ENCODE measurements around the gene ZNF100.
"Not testable (repeated sequence)": the region's sequence is repeated elsewhere in the genome, so short reads cannot be mapped to it uniquely, and the experiment has no call there.

The ZNF100 gene

GRCh38 chr19:21767065-21767800, at the start of gene ZNF100:
Gene ZNF100, minus strand, starts transcription at chr19:21767579. Its CDS starts 150 bp downstream, at chr19:21767429.
- peak; percentile 47 to 75 for DNase-seq

DNA sequence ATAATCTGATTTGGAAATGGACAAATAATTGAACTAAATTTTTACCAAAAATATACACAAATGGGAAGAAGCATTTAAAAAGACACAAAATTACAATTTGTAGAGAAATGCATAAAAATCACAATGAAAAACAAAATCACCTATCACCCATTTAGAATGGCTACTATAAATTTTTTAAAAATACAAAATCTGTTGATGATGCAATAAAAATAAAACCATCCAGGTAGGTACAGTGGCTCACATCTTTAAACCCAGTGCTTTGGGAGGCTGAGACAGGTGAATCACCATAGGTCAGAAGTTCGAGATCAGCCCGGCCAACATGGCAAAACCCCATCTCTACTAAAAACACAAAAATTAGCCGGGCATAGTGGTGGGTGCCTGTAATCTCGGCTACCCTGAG, 45.1 kb upstream of the ZNF100 start:
- DNase-seq: no peak

DNA sequence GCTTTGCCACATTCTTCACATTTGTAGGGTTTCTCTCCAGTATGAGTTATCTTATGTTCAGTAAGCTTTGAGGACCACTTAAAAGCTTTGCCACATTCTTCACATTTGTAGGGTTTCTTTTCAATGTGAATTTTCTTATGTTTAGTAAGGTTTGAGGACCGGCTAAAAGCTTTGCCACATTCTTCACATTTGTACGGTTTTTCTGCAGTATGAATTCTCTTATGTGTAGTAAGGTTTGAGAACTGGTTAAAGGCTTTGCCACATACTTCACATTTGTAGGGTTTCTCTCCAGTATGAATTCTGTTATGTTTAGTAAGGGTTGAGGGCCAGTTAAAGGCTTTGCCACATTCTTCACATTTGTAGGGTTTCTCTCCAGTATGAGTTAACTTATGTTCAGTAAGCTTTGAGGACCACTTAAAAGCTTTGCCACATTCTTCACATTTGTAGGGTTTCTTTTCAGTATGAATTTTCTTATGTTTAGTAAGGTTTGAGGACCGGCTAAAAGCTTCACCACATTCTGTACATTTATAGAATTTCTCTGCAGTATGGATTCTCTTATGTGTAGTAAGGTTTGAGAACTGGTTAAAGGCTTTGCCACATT, 41.1 kb upstream of the ZNF100 start:
- not testable (repeated sequence) for DNase-seq

GRCh38 chr19:21789466-21790085, 22.2 kb upstream of the ZNF100 start:
- no peak for DNase-seq

DNA sequence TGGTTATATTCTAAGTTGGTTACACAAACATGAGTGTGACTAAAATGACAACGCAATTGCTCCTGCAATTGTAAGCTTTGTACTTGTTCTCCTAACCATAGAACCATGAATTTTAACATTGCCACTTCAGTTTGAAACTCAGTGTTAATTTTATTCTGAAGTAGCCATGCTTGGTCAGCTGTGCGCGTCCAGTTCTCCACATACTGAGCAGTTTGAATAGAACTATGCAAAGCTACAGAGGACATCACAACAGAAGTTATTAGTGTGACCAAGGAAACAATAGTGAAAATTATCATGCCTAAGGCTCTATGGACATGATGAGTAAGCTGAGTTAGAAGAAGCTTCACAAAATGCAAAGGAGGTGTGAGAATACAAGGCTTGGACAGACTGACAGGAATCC, 19.6 kb upstream of the ZNF100 start:
- no peak for DNase-seq

DNA sequence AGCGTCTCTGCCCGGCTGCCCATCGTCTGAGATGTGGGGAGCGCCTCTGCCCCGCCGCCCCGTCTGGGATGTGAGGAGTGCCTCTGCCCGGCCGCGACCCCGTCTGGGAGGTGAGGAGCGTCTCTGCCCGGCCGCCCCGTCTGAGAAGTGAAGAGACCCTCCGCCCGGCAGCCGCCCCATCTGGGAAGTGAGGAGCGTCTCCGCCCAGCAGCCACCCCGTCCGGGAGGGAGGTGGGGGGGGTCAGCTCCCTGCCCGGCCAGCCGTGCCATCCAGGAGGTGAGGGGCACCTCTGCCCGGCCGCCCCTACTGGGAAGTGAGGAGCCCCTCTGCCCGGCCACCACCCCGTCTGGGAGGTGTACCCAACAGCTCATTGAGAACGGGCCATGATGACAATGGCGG, 8.4 kb upstream of the ZNF100 start:
- not testable (repeated sequence) for DNase-seq

- not testable (repeated sequence) for DNase-seq
These were observed 694 bp downstream of the ZNF100 start for GRCh38 chr19:21766705-21767064.

DNA sequence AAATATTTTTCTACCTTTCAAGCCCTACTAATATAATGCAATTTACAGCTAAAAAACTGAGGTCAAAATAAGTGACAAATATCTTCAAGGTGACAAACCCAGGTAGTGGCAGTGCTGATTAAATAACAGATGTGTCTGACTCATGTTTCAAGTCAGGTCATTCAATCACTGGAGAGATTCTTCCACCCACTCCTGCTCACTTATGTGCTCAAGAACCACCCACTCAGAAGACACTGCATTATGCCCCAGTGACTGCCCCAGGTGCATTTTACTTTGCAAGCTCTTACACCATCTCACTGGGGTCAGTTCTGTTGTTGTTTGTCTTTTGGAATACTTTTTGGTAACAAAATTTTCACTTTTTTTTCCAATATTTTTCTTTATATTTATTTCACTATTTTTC, 2.2 kb downstream of the ZNF100 start:
- no peak for DNase-seq

DNA sequence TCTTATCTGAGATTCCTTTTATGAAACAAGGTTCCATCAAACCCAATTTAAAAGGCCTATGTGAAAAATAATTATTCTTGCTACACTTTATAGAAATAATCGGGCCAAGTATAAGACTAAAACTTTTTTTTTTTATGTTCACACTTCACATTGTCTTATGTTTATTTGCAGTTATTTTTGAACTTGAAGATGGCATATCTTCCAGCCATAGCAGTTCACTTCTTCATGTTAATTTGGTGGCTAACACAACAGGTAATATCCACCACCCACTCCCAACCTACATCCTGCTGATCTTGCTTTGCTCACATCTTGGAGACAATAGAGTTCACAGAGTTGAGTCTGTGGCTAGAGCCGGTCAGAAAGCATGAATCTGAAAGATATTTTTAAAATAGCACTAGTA, 5.8 kb downstream of the ZNF100 start:
- DNase-seq: not testable (repeated sequence)

- DNase-seq: no peak
These were observed 9.1 kb downstream of the ZNF100 start for GRCh38 chr19:21758296-21758695.

DNA sequence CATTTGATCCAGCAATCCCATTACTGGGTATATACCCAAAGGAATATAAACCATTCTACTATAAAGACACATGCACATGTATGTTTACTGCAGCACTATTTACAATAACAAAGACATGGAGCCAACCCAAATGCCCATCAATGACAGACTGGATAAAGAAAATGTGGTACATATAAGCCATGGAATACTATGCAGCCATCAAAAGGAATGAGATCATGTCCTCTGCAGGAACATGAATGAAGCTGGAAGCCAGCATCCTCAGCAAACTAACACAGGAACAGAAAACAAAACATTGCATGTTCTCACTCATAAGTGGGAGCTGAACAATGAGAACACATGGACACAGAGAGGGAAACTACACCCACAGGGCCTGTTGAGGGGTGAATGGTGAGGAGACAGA, 11.8 kb downstream of the ZNF100 start:
- DNase-seq: not testable (repeated sequence)

DNA sequence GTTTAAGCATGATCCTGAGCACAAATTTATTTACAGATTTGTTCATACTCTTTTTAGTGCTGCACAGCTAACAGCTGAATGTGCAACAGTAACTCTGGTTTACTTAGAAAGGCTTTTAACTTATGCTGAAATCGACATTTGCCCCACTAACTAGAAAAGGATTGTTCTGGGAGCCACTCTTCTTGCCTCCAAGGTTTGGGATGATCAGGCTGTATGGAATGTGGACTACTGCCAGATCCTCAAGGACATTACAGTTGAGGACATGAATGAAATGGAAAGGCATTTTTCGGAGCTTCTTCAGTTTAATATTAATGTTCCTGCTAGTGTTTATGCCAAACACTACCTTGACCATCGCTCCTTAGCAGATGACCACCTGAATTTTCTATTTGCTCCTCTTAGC, 16.0 kb downstream of the ZNF100 start:
- no peak for DNase-seq

GRCh38 chr19:21750586-21751128, 16.7 kb downstream of the ZNF100 start:
- DNase-seq: no peak

DNA sequence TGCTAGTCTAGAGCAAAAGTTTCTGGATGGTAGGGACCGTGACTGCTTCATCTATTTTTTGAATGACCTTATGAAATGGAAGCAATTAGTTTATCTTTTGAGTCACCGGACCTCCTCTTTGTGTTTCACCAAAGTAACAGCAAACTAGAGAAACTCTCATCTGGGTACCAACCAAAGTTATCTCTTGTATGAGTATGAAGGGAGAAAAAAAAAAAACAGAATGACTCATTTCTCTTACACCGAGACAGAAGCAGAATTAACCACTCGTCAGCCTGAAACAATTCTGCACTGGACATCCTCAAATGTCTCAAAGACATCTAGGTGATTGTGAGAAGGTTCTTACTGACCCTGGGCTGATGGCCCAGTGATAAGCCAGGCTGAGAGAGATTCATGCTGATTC, 18.3 kb downstream of the ZNF100 start:
- no peak for DNase-seq

DNA sequence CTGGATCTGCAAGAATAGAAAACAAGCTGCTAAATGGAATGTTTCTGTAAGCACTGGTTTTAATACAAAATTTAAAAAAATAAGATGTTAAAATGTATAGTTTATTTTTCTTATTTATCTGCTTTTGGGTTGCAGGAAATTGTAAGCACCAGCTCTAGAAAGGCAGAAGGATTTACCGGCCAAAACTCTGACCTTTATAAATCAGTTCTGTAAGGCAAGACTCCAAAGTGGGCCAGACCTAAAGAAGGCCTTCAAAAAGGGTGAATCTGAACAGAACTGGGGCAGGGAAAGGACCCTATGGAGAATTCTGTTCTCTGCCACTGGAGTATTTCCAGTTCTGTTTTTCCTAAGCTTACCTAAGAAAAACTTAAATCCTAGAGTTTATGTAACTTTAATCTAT, 19.3 kb downstream of the ZNF100 start:
- DNase-seq: no peak

DNA sequence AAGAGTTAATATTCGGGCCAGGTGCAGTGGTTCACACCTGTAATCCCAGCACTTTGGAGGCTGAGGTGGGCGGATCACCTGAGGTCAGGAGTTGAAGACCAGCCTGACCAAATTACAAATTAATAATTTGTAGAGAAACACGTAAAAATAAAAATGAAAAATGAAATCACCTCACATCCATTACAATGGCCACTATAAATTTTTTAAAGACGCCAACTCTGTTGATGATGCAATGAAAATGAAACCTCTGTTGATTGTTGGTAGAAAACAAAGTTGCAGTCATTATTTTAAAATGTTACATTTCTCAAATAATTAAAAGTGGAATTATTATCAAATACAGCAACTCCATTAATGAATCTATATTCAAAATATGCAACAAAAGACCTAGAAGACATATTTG, 26.8 kb downstream of the ZNF100 start:
- DNase-seq: no peak

GRCh38 chr19:21726942-21727747, 40.2 kb downstream of the ZNF100 start:
- DNase-seq: not testable (repeated sequence)

- DNase-seq: no peak
These were observed 53.6 kb downstream of the ZNF100 start for GRCh38 chr19:21713761-21714160.

DNA sequence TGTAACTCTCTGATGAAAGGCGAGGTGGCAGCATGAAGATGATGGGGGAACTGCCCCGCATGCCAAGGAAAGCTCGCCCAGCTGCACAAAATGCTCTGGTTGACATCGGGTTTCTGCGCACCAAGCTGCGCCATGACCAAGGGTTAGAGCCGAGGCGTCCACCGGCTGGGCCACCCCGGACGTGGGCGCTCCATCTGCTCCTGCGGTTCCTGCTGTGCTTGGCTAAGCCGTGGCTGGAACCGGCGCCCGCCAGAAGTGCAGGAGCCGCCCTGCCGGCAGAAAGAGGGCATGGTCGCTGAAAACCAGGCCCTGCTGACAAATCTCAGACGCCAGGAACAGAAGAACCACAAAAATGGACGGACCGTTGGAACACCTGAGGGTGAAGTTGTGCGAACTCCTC, 57.9 kb downstream of the ZNF100 start:
- no peak for DNase-seq

DNA sequence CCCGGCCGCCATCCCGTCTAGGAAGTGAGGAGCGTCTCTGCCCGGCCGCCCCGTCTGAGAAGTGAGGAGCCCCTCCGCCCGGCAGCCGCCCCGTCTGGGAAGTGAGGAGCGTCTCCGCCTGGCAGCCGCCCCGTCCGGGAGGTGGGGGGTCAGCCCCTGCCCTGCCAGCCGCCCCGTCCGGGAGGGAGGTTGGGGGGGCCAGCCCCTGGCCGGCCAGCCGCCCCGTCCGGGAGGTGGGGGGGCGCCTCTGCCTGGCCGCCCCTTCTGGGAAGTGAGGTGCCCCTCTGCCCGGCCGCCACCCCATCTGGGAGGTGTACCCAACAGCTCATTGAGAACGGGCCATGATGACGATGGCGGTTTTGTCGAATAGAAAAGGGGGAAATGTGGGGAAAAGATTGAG, 59.5 kb downstream of the ZNF100 start:
- DNase-seq: not testable (repeated sequence)

- no peak for DNase-seq
These were observed 60.3 kb downstream of the ZNF100 start for GRCh38 chr19:21707065-21707464.

DNA sequence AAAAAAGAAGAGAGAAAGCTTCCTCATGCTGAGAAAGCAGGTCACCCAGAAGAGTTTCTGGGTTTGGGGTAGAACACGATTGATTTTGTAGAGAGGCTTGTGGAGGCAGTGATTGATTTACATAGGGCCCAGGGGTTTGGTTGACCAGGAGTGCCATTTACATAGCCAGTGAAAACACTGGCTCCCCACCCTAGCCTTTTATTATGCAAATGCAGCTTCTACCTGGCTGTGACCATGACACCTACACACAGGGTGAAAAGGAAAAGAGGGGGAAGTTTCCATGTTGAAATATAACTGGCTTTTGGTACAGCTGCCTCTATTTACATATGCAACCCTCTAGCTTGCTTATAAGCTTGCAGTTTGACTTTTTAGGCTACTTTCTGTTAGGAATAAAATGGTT, 62.0 kb downstream of the ZNF100 start:
- no peak for DNase-seq

DNA sequence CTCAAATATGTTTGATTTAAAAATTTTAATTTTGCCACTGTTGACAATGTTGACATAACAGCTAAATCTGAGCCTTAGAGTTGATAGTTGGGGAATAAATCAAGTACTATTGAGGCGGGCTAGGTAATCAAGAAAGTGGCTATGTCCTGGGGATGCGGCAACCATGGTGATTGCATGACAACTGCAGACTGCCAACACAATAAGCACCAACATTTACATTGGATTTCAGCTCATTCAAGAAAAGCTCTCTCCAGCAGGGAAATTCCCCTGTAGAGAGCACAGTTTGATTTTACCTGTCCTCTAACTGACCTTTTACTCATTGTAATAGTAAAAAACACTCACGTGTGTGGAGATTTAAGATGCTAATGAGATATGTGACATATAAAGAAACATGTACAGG, 63.1 kb downstream of the ZNF100 start:
- DNase-seq: no peak

All from NCI-H187 (cell line).